Posterior cingulate gyrus (tissue), 11 donors: ENCODE results near the gene SECTM1.
"Not testable (repeated sequence)": the region's sequence is repeated elsewhere in the genome, so short reads cannot be mapped to it uniquely, and the experiment has no call there.

Experiments
- DNase-seq, 10 donors: peaks; one replicate each; pipeline versions ENCODE4 v3.0.0 to v3.0.0-alpha.2; 2020 to 2021; ENCODE audit warnings: mixed read lengths in 3 of 10
- intact Hi-C: fragments of 100-400 bp; cut with DNase I; formaldehyde crosslinking; loops from one replicate; pipeline ENCODE4 v1.15.1; 2023

Gene SECTM1

DNA sequence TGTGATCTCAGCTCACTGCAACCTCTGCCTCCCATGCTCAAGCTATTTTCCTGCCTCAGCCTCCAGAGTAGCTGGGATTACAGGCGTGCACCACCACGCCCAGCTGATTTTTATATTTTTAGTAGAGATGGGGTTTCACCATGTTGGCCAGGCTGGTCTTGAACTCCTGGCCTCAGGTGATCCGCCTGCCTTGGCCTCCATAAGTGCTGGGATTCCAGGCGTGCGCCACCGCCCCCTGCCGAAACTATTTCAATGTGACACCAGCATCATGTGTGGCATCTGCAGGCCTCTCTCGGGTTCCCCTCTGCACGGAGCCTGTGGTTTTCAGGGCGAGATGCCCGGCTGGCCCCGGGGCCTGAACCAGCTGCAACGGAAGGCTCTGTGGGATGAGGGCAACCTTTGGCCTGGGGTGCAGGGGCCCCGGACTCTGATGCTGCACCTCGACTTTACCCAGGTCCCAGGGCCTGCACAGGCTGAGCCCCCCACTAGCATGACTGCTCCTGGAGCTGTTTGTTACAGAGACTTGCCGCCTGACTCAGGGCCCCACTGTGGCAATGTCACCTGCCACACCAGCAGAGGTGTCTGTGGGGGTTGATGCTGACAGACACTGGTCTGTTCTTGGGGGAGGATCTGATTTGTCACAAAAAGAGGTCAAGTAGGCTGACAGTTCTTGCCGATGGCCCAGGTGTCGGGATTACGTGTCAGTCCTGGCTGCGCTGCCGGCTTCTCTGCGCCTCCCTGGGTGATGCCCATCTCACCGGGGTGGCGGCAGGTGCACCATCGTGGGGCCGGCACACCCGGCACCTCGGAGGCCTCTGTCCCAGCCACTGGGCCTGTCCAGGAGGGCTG is 16.8 kb upstream of the SECTM1 start:
- intact Hi-C loops = loop anchor here (10.0 kb wide), 1 partner anchor 204 kb away; no protein-coding TSS in a partner anchor
- peak in 1 of 10 donors; percentile 80 for DNase-seq

DNA sequence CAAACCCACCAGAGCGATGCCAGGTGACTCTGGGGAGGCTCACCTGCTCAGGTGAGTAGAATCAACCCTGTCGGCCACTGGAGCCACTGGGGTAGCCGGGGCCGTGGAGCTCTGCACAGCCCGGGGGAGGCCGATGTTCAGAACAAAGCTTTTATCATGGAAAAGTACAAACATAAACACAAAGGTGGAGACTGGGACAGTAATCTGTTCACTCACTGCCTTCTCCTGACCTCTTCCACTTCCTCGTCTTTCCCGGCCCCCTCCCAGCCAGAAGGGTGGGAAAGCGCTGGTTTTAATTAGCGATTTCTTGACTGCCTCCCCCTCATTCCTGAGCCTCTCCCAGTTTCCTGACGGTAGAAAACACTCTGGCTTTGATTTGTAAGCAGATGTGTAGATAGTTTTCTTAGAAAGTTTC is 15.7 kb upstream of the SECTM1 start:
- DNase-seq = peak in 1 of 10 donors; percentile 50
- intact Hi-C loops = no loop called here

DNA sequence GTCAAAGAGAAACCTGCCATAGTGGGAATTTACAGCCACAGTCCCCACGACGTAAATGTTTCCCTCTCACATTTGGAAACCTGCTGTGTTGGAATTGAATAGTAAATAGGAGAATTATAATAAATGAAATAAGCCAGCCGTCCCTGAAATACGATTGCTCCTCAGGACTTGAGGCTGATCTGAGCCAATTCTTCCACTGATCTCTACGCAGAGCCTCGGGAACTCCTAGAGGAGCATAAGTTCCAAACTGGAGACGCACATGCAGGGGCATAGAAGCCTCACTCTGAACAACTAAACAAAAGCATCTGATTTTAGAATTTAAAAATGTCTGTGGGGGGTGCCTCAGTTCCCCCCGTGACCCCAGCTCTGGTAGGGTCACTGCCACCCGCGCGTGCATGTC is 15.3 kb upstream of the SECTM1 start:
- no peak for DNase-seq
- intact Hi-C loops = no loop called here

DNA sequence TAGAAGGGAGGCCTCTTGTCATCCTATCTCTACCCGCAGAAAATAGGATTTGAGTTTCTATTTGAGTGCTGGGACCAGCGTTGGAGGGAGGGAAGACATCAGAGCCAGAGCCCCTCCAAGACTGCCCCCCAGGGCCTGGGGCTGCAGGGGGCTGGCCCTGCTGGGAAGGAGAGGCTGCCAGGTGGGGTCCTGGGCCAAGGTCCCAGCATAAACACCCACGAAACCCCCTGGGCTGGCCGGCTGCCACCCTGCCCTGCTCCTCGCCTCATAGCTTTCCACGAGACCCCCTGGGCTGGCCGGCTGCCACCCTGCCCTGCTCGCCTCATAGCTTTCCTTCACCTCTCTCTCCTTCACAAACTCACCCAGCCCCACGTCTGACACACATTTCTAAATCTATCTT is 14.9 kb upstream of the SECTM1 start:
- peak in 3 of 10 donors; percentile 28 to 70 (median 41) for DNase-seq
- intact Hi-C loops = no loop called here

DNA sequence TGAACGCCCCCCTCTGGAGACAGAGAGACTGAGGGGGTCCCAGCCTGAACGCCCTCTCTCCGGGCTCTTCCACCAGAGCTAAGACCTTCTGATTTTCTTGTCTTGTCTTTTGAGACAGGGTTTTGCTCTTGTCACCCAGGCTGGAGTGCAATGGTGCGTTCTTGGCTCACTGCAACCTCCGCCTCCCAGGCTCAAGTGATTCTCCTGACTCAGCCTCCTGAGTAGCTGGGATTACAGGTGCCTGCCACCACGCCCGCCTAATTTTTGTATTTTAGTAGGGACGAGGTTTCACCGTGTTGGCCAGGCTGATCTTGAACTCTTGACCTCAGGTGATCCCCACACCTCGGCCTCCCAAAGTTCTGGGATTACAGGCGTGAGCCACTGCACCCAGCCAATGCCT is 14.4 kb upstream of the SECTM1 start:
- intact Hi-C loops = not testable (repeated sequence)

DNA sequence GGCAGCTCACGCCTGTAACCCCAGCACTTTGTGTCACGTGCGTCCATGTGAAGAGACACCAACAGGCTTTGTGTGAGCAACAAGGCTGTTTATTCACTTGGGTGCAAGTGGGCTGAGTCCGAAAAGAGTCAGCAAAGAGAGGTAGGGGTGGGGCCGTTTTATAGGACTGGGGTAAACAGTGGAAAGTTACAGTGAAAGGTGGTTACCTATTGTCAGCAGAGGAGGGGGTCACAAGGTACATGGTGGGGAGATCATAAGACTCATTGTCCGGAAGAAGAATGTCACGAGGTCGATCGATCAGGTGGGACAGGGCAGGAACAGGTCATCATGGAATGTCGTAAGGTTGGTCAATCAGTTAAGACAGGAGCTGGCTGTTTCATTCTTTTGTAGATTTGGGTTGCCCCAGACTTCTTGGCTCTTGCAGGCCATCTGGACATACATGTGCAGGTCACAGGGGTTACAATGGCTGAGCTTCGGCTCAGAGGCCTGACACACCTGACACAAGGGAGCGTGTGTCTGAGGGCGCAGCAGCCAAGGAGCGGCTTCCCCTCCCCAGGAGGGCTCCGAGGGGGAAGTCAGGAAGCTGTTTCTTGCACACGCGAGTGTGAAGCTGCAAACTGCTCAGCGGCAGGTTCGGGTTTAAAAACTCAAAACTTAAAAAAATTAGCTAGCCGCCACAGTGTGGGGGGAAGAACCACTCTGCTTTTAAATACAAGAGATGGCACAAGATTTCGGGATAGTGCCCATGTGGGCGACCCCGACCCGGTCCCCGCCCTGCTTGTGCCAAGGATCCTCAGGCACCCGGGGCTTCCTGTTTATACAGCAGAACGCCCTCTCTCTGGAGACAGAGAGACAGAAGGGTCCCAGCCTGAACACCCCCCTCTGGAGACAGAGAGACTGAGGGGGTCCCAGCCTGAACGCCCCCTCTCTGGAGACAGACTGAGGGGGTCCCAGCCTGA is 13.1 kb upstream of the SECTM1 start:
- peak in 1 of 10 donors; percentile 64 for DNase-seq

More for the DNA sequence above, 14.4 kb upstream of the SECTM1 start:
- peak in 2 of 10 donors; percentile 15 to 48 for DNase-seq

DNA sequence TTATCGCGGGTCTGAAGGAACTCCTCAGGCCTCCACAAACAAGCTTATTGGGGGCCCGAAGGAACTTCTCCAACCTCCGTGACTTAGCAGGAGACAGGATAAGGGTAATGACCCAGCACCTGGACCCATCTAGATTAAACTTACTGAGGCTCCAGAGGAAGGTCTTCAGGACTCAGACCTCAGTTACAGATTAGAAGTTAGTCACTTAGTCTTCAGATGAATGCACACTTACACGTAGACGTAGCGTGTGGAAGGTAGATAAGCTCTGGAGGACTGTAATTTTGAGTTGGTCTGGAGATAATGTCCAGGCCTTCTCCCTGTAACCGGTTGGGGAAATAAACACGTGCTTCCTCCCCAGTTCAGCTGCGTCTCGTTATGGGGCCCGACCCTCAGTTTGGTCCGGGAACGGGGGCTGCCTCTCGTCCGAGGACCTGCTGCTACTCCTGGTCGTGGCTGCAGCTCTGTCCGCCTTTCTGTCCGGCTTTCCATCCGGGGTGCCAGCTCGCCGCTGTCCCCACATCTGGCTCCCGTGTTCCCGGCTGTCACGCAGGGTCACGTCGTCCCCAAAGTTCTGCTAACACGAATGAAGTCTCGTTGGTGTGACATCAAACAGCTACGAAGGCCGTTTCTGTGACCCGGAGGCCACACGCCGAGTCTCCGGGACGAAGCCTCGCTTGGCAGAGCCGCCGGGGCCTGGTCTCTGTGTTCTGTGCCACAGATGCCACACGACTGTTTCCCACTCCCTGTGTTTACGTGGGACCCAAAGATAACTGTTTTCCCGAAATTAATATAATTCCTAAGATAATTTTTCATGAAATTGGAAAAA is 11.8 kb upstream of the SECTM1 start:
- intact Hi-C loops = no loop called here
- DNase-seq = peak in 3 of 10 donors; percentile 49 to 77 (median 65)

More for the DNA sequence above, 13.1 kb upstream of the SECTM1 start:
- intact Hi-C loops = no loop called here

DNA sequence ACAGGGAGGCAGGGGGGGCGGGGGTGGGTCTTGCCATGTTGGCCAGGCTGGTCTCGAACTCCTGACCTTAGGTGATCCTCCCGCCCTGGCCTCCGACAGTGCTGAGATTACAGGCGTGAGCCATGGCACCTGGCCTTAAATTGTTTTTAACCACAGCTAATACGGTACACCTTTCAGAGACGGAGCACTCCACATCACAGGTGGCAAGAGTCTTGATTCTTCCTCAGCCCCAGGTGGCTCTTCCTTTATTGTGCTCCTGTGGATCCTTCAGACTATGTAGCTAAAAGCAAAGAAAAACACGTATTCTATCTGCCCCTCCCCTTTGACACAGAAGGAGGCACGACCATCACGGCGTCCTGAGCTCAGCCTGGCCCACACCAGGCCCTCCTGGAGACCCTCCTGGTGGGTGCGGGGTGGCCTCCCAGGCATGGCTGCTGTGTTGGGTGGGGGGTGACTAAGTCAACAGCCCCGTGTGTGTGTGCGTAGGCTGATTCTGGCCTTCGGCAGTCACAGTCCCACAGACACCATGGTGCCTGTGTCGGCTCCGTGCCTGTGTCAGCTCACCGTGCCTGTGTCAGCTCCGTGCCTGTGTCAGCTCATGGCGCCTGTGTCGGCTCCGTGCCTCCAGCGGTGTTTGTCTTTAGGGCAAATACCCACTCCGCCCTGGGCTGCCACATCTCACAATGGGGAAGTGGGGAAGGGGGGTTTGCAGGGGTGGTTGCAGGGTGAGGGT is 10.8 kb upstream of the SECTM1 start:
- peak in 3 of 10 donors; percentile 7 to 63 (median 48) for DNase-seq
- intact Hi-C loops = no loop called here

DNA sequence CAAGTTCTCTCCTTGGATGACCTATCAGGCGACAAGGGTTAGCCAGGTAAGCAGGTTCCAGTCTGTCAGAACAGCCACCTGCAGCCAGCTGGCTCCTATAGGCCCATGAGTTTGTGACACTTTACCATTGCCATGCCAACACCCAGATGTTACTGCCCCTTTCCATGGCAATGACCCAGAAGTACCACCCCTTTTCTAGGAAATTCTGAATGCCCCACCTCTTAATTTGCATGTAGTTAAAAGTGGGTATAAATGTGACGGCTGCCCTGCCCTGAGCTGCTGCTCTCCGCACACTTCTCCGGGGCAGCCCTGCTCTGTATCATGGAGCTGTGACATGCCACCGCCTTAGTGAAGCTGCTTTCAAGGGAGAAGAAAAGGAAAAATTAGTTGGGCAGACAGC is 10.0 kb upstream of the SECTM1 start:
- intact Hi-C loops = no loop called here
- peak in 1 of 10 donors; percentile 46 for DNase-seq

DNA sequence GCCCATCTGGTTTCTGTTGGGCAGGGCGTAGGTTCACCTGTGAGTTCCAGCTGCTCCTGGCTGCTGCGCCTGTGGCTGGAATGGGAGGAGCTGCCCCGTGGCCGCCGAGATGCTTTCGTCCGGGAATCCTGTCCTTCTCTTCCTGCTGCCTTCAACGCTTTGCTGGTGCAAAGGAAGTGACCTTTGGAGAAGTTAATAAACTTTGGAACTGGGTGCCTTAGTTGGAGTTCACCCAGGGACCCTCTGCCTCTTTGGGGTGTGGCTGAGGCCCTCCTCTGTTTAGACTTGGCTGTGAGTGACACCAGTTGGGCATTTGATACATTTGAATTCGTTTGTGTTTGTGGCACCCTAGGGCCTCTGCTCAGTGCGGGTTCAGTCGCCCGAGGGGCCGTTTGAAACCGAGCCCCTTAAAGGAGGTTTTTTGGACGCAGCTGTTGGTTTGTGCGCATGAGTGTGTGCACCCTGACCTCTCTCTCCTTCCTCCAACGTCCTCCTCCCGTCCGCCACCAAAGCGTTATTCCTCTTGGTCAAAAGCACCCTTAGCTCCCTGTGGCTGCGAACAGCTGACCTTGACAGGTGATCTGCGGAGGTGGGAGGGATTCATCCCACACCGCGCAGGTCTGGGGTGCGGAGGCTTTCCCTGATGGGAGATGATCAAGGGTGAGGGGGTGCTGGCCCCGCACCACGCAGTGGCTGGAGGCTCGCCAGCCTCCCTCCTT is 9.0 kb upstream of the SECTM1 start:
- peak in 1 of 10 donors; percentile 57 for DNase-seq
- intact Hi-C loops = no loop called here

DNA sequence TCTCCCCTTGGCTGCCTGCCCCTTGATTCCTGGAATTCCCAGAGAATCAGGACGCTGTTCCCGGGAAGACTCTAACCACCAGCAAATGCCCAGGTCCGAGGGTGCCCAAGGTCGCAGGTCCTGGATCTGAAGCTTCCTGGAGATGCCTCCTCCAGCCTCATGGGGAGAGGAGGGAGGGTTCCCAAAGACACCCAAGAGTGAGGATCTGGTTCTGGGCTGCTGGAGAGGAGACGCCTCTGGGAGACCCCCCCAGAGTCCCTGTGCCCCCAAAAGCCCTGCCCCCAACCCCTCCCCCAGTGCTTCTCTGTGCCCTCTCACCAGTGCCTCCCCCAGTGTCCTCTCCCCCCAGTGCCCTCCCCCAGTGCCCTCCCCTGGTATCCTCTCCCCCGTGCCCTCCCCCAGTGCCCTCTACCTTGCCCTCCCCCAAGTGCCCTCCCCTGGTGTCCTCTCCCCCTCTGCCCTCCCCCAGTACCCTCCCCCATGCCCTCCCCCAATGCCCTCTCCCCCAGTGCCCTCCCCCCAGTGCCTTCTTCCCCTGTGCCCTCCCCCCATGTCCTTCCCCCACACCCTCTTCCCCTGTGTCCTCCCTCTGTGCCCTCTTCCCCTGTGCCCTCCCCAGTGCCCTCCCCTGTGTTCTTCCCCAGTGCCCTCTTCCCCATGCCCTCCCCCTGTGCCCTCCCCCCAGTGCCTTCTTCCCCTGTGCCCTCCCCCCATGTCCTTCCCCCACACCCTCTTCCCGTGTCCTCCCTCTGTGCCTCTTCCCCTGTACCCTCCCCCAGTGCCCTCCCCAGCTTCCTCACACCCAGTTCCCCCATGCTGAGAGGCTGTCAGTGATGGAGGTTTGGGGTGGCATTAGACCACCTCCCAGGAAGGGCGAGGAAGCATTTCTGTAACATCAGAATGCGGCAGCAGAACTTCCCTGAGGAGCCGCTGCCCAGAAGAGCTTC is 6.3 kb upstream of the SECTM1 start:
- DNase-seq = no peak
- intact Hi-C loops = no loop called here

DNA sequence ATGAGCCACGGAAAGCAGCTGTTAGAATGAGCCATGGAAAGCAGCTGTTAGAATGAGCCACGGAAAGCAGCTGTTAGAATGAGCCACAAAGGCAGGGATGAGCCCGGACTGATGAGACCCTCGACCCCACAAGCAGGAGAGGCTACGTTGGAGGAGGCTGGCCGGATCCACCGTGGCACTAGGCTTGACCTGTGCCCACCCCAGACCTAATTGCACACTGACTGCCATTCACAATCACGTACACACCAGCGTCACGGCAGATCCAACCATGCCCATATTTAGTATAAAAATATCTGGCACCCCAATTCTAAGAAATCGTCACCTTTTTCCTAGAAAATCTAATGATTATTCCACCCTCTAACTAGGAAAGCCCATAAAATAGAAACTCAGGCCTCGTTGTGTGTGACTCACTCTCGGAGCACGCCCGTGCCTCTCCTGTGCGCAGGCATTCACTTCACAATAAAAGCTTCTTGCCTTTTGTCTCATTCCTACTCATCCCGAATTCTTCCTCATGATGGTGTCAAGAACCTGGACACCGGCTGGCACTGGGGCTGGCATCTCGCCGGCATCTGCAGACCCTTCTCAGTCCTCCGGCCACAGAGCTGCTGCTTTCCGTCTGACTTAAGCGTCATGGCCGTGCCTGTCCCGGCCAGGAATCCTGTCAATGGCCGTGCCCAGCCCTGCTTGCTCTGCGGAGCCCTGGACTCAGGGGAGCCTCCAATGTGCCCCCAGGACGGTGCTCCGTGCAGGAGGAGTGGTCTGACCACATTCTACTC is 5.5 kb upstream of the SECTM1 start:
- DNase-seq = peak in 1 of 10 donors; percentile 85

DNA sequence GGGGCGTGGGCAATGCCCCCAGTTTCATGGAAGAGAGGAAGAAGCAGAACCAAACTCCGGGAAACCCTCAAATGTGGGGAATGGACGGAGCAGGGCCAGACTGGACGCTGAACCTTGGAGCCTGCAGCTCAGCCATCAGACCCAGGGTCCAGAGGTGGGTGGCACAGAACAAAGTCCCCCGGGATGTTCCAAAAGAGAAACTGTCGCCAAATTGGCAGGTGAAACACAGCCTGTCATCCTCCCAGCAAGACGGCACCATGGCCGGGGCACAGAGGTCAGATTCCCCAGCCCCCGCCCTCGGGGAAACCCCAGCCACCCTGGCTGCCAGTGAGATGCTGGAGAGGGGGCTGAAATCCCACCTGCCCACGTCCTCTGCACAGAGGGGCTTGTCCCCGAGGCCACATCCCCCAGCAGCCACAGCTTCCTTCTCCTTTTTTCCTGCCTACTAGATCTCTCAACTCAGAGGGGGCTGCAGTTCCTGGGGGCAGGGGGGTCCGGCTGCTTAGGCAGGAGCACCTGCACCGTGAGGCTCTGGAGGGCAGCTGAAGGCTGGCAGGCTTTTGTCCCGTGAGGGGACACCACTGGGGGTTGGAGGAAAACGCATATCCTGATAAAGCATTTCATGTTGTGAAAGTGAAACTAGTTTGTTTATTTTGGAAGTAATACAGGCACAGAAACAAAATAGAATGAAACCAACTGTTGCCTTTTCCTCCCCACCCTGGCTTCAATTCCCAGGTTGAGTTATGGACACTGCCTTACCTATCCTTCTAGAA is 1.2 kb upstream of the SECTM1 start:
- DNase-seq = no peak
- intact Hi-C loops = no loop called here

More for the DNA sequence above, 5.5 kb upstream of the SECTM1 start:
- intact Hi-C loops = no loop called here

DNA sequence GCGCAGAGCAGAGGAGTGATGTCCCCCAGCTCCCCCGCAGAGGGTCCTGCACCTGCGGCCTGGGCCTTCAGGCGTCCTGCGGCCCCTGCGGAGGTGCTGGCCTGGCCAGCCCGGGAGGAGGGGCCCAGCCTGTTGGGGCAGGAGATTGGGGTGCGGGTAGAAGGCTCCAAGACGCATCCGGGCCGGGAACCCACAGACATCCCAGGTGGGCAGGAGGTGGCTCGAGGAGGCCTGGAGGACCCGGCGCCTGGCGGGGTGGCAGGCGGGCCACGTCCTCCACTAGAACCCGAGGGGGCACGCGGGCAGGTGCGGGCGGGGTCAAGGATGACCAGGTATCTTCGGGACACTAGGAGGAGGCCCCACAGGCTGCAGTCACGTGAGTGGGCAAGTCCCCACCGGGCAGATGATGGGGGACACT is 647 bp upstream of the SECTM1 start:
- intact Hi-C loops = no loop called here
- no peak for DNase-seq

DNA sequence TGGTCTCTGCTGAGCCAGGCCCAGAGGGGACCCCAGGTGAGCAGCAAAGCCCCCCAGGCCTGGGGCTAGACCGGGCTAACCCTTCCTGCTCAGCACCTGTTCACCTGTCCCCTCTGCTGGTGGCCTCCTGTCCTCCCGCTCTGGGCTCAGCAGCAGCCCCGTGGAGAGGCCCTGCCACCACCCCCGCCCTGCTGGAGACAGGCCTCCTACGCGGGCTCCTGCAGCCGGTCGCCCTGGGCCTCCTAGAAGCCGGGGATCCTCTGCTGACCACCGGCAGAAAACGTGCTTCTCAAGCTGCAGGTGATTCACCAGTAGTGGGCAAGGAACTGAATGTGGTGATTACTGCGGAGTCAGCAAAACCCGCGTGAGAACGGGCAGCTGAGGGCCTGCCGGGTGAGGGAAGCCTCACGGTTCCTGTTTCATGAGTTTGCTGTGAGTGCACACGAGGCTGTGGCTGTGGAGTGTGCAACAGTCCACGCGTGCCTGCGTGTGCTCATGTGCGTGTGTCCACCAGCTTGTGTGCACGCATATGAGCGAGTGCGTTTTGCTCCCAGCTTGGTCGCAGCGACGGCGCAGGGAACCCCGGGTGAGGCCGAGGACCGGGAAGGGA is 792 bp downstream of the SECTM1 start:
- intact Hi-C loops = no loop called here
- DNase-seq = peak in 3 of 10 donors; percentile 34 to 39 (median 37)
